OCI-LY7 (cell line): ENCODE results near the gene TDRD12. TPM values are rescaled to one million over a fixed set of nuclear protein-coding genes. Genes with fewer than 3 reads are reported as not detected.

ENCODE experiments used
- BruUV-seq: library from RNA; stranded (reverse); fragments of 400-500 nt; replicated peaks from 2 replicates; lab custom pipeline; 2021; lab: Mats Ljungman, UMichigan
- CTCF ChIA-PET: fragments of 300-600 bp; sonication (Branson Sonifier 250); formaldehyde crosslinking; loops from one replicate; lab custom pipeline; 2022; ENCODE audit warnings: antibody characterized with exemption; ENCODE audit not compliant: unreplicated experiment; lab: Charles Lee
- POLR2A ChIA-PET: fragments of 300-600 bp; sonication (Branson Sonifier 250); formaldehyde crosslinking; loops from one replicate; lab custom pipeline; 2022; ENCODE audit warnings: antibody characterized with exemption; lab: Charles Lee
- DNase-seq: peaks from one replicate; pipeline ENCODE4 v3.0.0-alpha.2; 2015; ENCODE audit warnings: low spot score
- H2AFZ ChIP-seq: fragments of 200-600 bp; sonication (generic), shearing (Covaris generic); 2 replicates; pipeline ENCODE4 v1.6.1; 2014; ENCODE audit warnings: mild to moderate bottlenecking, antibody characterized with exemption, low read length, moderate library complexity
- H3K27ac ChIP-seq: fragments of 200-600 bp; sonication (generic); 2 replicates; pipeline ENCODE4 v1.5.1; 2014; ENCODE audit warnings: mixed run types, low read depth, mild to moderate bottlenecking, moderate library complexity, low read length, inconsistent platforms; ENCODE audit not compliant: poor library complexity, severe bottlenecking
- H3K36me3 ChIP-seq: fragments of 200-600 bp; sonication (generic); 2 replicates; pipeline ENCODE4 v1.6.1; 2014; ENCODE audit warnings: mild to moderate bottlenecking, antibody characterized with exemption, low read length, moderate library complexity, mixed read lengths; ENCODE audit not compliant: insufficient read depth
- H3K4me1 ChIP-seq: fragments of 200-600 bp; sonication (generic); 2 replicates; pipeline ENCODE4 v1.5.1; 2014; ENCODE audit warnings: mild to moderate bottlenecking, low read length; ENCODE audit not compliant: insufficient read depth, poor library complexity, severe bottlenecking
- H3K4me2 ChIP-seq: fragments of 200-600 bp; sonication (generic); 2 replicates; pipeline ENCODE4 v1.6.1; 2014; ENCODE audit warnings: mild to moderate bottlenecking, low read length
- H3K4me3 ChIP-seq: fragments of 200-600 bp; sonication (generic); 2 replicates; pipeline ENCODE4 v1.5.1; 2014; ENCODE audit warnings: mild to moderate bottlenecking, low read depth, low read length; ENCODE audit not compliant: poor library complexity, severe bottlenecking
- H3K79me2 ChIP-seq: fragments of 200-600 bp; sonication (generic); 2 replicates; pipeline ENCODE4 v1.6.1; 2016; ENCODE audit warnings: low read depth, mild to moderate bottlenecking, low read length, moderate library complexity, mixed read lengths; ENCODE audit not compliant: insufficient read depth
- H3K9me2 ChIP-seq: fragments of 200-600 bp; sonication (generic); 2 replicates; pipeline ENCODE4 v1.6.1; 2016; ENCODE audit warnings: mild to moderate bottlenecking, low read length, mixed read lengths; ENCODE audit not compliant: insufficient read depth
- H3K9me3 ChIP-seq: fragments of 200-600 bp; sonication (generic); 2 replicates; pipeline ENCODE4 v1.6.1; 2014; ENCODE audit warnings: mild to moderate bottlenecking, mixed run types, low read length, mixed read lengths
- H4K20me1 ChIP-seq: fragments of 200-600 bp; sonication (generic); 2 replicates; pipeline ENCODE4 v1.6.1; 2014; ENCODE audit warnings: mild to moderate bottlenecking, antibody characterized with exemption, low read length, moderate library complexity, mixed read lengths; ENCODE audit not compliant: insufficient read depth
- CTCF ChIP-seq: fragments of 200-600 bp; sonication (generic); conservative IDR thresholded peaks from 2 replicates; pipeline ENCODE4 v1.5.1; 2014; ENCODE audit warnings: mild to moderate bottlenecking, antibody characterized with exemption, low read length, moderate library complexity, mixed read lengths
- EZH2phosphoT487 ChIP-seq: fragments of 200-600 bp; sonication (generic); IDR thresholded peaks from 2 replicates; pipeline ENCODE4 v1.6.1; 2018; ENCODE audit warnings: low read depth, borderline replicate concordance, mild to moderate bottlenecking, mixed run types, antibody characterized with exemption, low read length, moderate library complexity, mixed read lengths
- intact Hi-C: fragments of 100-400 bp; cut with micrococcal nuclease; formaldehyde crosslinking; loops from one replicate; pipeline ENCODE4 v1.10.0; 2022; ENCODE audit not compliant: unreplicated experiment
- total RNA-seq, 2 experiments: library from RNA; depleted of rRNA in 1 of 2; stranded (reverse); fragments of >200 nt in 1 of 2; shearing (Covaris generic) in 1 of 2; gene quantifications; 2 replicates each; pipeline ENCODE4 v1.2.3, GENCODE V29; 2014 to 2022

The TDRD12 gene
- total RNA-seq, 2 experiments from 2014 or later: not detected

GRCh38 chr19:32822916-32823746, 103.6 kb downstream of the TDRD12 start:
- Histone ChIP-seq H3K9me2 (no peaks in the 10 kb centered on the region), H3K79me2 (no peaks in the 10 kb centered on the region), H2AFZ (no peak overlapping the region), H3K4me1 (no peaks in the 10 kb centered on the region), H4K20me1 (no peaks in the 10 kb centered on the region), H3K9me3 (no peaks in the 10 kb centered on the region), H3K4me2 (no peak overlapping the region), H3K36me3 (no peaks in the 10 kb centered on the region), H3K4me3 (no peak overlapping the region), H3K27ac (no peak overlapping the region)
- intact Hi-C loops: no loop called here
- DNase-seq: no peak
- ChIA-PET CTCF (interaction anchor here (0.6 kb wide), 1 partner anchor 381 kb away, joined by 4 read pairs; no protein-coding TSS in a partner anchor), POLR2A (interaction anchor here (0.6 kb wide), 2 partner anchors 284 to 400 kb away, joined by 3 to 7 read pairs; no protein-coding TSS in a partner anchor)
- BruUV-seq: no TSS peak
- no peak for TF ChIP-seq CTCF
- no peak for TF ChIP-seq EZH2phosphoT487

- ChIA-PET POLR2A (no interaction called here), CTCF (no interaction called here)
- H3K79me2 ChIP-seq: no peaks in the 10 kb centered on the region
- no peak overlapping the region for H3K4me2 ChIP-seq
- TF ChIP-seq CTCF (no peak), EZH2phosphoT487 (no peak)
- intact Hi-C loops: no loop called here
- no peak overlapping the region for H2AFZ ChIP-seq
- BruUV-seq: no TSS peak
- H3K4me1 ChIP-seq: no peaks in the 10 kb centered on the region
- DNase-seq: no peak
- no peaks in the 10 kb centered on the region for H4K20me1 ChIP-seq
- no peaks in the 10 kb centered on the region for H3K9me3 ChIP-seq
- no peaks in the 10 kb centered on the region for H3K9me2 ChIP-seq
- no peaks in the 10 kb centered on the region for H3K36me3 ChIP-seq
- no peak overlapping the region for H3K4me3 ChIP-seq
- no peak overlapping the region for H3K27ac ChIP-seq
These were observed 104.2 kb downstream of the TDRD12 start for GRCh38 chr19:32823747-32824102.

GRCh38 chr19:32824191-32824751, 104.7 kb downstream of the TDRD12 start:
- intact Hi-C loops: no loop called here
- H3K79me2 ChIP-seq: no peaks in the 10 kb centered on the region
- H3K4me3 ChIP-seq: no peak overlapping the region
- H4K20me1 ChIP-seq: no peaks in the 10 kb centered on the region
- no peaks in the 10 kb centered on the region for H3K9me2 ChIP-seq
- no peak for TF ChIP-seq EZH2phosphoT487
- TF ChIP-seq CTCF: no peak
- no peak overlapping the region for H3K4me2 ChIP-seq
- H2AFZ ChIP-seq: no peak overlapping the region
- ChIA-PET POLR2A (no interaction called here), CTCF (no interaction called here)
- no peaks in the 10 kb centered on the region for H3K9me3 ChIP-seq
- BruUV-seq: no TSS peak
- no peak overlapping the region for H3K27ac ChIP-seq
- H3K36me3 ChIP-seq: no peaks in the 10 kb centered on the region
- no peaks in the 10 kb centered on the region for H3K4me1 ChIP-seq
- DNase-seq: no peak
